Measurements from ENCODE around the gene NUPR1.
"Not testable (repeated sequence)": the region's sequence is repeated elsewhere in the genome, so short reads cannot be mapped to it uniquely, and the experiment has no call there.

The NUPR1 gene, protein sequence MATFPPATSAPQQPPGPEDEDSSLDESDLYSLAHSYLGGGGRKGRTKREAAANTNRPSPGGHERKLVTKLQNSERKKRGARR

DNA sequence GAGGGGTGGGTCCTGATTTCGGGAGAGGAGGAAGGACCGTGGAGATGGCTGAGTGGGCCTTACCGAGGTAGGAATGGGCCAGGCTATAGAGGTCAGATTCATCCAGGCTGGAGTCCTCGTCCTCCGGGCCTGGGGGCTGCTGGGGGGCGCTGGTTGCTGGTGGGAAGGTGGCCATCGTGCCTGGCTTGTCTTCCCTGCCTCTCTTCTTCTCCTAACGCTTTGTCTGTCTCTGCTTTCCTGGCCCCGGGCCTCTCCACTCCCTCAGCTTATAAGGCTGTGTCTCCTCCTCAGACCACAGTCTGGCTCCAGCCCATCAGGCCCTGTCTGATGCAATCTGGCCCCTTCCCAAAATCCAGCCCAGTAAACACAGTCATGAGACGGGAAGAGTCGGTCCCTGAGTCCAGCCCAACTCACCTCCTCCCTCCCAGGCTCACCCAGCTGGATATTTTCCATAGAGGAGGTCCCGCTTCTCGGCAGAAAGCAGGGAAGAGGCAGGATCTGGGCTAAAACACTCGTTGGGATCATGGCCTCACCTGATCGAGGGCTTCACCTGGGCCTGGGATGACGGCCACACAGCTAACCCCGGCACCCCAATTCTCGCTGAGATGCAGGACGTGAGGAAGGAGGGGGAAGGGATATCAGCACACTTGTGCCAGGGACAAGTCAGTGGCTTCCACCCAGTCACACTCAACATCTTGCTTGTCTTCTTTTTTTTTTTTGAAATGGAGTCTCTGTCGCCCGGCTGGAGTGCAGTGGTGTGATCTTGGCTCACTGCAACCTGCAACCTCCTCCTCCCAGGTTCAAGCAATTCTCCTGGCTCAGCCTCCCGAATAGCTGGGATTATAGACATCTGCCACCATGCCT, at the start of gene NUPR1:
NUPR1 (minus strand) TSS at position 242 of the 864 bp plus-strand sequence; CDS start at position 175, 67 bp downstream.
- DNase-seq, result no peak

DNA sequence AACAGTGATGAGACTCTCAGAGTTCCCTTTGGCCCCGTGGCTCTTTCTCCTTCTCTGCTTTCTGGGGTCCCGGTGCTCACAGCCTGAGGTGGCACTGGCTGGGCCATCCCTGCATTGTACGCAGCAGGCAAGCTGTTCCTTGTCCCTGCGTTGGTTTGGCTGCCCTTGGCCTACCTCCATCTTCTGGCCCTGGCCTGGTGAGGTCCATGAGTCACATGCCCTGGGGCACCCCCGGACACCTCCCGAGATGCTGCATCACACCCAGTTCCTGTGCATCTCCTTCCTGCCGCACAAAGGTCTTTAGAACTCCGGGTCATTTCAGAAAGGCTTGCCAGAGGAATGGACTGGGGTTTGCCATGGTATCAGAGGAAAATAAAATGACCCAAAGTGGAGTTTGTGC, 48.6 kb upstream of the NUPR1 start:
- no peak for DNase-seq

DNA sequence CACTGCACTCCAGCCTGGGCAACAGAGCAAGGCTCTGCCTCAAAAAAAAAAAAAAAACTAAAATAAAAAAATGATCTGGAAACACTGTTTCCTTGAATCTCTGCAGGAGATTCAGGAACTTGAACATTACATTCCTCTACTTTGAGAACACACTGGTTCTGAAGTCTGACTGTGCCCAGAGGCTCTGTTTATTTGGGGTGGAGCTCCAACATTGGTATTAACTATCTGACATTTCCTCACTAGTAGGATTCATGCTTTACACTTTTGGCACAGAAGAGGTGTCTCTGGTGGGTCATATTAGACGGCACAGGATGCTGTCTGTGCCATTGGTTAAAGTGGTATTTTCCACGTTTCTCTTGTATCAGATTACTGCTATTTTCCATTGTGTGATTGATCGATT, 47.7 kb upstream of the NUPR1 start:
- DNase-seq, result no peak

DNA sequence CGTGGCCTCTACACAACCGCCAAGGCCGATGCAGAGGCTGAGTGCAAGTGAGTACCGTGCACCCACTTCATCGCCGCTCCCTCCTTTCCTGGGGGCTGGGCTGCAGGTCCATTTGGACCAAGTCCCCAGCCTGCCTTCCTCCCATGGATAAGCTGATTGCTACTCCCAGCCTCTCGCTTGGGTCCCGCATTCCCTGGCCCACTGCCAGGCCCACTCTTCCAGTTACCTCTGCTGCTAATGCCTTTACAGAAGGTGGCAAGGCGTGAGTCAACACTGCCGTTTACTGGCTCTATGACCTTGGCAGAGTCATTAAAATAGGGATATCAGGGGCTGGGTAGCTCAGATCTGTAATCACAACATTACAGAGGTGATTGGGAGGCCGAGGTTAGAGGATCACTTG, 46.9 kb upstream of the NUPR1 start:
- DNase-seq, result no peak

DNA sequence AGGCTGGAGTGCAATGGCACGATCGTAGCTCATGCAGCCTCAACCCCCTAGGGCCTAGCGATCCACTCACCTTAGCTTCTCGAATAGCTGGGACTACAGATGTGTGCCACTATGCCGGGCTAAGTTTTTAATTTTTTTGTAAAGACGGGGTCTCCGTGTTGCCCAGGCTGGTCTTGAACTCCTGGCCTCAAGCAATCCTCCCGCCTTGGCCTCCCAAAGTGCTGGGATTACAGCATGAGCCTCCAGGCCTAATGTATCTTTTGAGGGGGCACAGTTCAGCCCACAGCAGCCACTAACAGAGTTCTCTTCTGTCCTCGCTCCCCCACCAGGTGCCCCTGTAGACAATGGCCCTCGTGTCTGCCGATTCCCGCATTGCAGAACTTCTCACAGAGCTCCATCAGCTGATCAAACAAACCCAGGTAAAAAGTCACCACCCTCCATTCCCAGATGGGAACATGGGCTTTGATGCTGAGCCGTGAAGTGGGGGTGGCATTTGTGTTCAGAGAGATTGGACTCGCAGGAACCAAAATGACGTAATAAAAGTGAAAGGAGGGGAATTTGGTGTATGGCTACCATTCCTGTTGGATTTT, 42.0 kb upstream of the NUPR1 start:
- DNase-seq, result no peak

DNA sequence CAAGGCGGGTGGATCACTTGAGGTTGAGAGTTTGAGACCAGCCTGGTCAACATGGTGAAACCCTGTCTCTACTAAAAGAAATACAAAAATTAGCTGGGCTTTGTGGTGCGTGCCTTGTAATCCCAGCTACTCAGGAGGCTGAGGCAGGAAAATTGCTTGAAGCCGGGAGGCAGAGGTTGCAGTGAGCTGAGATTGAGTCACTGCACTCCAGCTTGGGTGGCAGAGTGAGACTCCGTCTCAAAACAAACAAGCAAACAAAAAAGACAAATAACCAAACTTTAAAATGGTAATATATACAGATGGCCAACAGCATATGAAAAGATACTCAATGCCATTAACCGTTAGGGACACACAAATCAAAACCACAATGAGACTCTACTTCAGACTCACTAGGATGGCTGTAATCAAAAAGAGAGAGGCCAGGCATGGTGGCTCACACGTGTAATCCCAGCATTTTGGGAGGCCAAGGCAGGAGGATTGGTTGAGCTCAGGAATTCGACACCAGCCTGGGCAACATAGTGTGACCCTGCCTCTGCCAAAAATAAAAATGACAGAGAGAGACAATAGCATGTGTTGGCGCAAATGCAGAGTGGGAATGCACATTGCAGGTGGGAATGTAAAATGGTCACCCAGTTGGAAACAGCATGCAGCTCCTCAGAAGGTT, 36.8 kb upstream of the NUPR1 start:
- no peak for DNase-seq

DNA sequence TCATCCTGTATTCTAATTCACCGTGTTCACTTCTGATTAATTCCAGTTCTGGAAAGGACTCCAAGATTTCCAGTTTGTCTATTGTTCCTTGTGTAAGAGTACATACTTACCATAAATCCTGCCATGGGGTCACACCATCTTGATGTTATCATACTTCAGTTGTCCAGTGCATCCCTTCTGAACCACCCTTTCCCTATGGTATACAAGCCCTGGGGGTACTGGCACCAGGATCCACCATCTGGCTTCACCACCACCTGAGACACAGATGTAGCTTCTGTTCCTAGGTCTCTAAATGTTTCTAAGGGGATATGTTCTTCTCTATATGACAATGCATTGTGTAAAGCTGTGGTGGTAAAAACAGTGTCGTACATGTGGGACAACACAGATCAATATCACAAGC, 36.2 kb upstream of the NUPR1 start:
- no peak for DNase-seq

DNA sequence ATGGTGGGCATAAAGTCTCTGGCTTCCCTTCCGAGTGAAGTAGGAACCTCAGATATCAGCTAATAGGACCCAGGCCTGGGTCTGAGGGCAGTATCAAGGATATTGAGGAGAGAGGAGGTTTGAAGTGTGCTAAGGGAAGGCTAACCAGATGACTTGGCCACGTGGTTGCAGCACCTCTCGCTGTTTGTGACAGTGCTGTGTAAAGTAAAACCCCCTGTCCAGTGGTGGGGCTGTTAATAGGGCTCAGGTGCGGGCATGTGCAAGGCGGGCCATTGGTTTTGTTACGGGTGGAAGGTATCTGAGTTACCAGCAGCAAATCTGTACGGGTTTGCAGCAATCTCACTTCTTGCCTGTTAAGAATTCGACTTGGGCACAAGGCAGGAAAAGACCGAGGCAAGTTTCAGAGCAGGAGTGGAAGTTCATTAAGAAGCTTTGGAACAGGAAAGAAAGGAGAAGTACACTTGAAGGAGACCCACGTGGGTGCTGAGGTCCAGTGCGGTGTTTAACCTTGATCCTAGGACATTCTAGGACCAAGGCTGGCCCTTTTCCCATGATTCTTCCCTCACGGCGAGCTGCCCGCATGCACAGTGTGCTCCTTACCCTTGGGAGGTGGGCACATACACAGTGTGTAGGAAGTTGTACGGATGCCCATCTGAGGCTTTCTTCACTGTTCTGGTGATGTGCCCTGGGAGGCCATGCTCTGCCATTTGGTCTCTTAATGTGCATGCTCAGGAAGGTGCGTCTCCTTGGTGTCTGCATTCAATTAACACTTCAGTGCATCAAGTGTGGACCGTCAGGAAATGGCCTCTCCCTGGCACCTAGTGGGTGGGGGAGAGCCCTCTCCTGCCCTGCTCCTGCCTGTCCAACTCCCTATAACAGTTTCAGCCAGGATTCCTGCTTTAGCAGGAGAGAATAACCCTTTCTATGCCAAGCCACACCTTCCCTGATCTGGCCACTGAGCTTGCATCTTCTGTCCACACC, 35.3 kb upstream of the NUPR1 start:
- no peak for DNase-seq

DNA sequence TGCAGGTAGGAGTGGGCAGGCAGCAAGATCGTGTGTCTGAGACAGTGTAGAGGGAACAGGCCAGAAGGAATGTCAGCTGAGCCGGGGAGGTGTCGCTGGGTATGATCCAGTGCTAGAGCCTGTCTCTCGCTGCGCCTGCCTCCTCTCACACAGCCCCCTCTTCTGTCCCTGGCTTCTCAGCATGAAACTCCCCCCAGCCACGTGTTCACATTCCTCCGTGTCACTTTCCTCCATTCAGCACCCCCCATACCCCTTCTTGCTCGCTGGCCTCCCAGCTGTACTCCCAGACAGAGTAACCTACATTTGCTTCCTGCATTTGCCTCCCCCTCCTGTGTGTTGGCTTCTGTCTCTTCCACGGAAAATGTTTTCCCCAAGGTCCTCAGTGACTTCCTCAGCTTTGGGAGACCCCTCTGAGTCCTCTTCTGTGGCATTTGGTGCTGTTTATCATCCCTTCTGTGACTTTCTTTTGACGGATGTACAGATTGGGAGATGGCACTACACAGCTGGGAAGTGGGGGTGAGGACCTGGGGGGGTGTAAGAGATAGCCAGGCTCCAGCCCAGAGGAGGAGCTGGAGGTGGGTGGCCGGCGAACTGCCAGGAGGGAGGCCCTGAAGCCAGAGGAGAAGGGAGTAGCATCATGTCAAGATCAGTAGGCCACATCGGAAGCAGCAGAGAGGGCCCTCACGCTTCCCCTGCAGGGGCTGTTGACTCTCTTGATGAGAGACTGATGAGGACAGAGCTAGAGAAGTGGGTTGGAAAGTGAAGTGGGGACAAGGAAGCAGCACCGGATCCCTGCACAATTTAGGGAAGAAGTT, 34.1 kb upstream of the NUPR1 start:
- DNase-seq, result no peak

DNA sequence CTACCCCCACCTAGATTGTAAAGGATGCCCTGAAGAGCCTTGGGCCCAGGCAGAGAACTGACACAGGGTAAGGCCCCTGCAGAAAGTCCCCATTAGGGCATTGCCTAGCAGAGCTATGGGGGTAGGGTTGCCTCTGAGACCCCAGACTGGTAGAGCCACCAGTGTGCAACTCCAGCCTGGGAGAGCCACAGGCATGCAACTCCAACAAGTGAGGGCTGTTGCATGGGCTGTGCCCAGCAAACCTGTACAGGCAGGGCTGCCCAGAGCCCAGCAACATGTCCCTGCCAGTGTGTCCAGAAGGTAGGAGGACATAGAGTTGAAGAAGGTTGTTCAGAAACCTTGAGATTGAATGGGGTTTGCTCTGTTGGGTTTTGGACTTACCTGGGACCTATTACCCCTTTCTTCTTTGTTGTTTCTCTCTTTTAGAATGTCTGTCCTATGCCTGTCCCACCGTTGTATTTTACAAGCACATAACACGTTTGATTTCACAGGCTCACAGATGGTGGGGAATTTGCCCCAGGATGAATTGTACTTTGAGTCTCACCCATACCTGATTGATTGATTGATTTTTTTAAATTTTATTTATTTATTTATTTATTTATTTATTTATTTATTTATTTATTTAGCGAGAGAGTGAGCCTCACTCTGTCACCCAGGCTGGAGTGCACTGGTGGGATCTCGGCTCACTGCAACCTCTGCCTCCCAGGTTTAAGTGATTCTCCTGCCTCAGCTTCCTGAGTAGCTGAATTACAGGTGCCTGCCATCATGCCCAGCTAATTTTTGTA, 31.4 kb upstream of the NUPR1 start:
- DNase-seq, result no peak

DNA sequence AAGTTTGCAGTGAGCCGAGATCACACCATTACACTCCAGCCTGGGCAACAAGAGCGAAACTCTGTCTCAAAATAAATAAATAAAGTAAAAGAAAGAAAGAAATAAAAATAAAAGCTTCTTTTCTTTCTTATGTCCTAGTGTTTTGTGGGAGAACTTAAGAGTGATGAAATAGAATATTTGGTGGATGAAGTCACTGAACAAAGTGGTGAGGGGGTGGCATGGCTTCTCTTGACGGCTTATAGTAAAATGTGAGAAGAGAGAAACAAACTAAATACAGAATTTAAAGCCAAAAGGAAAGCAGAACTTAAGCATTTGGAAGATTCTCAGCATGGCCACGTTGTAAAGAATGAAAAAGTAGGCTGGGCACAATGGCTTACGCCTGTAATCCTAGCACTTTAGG, 30.2 kb upstream of the NUPR1 start:
- no peak for DNase-seq

DNA sequence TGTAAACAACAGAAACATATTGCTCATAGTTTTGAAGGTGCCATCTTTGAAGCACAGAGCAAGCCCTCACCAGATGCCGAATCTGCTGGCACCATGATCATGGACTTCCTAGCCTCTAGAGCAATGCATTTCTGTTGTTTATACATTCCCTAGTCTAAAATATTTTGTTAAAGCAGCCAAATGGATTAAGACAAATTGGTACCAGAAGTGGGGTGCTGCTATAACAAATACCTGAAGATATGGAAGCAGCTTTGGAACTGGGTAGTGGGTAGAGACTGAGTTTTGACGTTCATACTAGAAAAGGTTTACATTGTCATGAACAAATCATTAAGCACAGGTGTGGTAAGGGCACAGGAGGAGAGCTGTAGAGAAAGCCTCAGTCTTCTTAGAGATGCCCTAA, 28.5 kb upstream of the NUPR1 start:
- DNase-seq, result no peak

DNA sequence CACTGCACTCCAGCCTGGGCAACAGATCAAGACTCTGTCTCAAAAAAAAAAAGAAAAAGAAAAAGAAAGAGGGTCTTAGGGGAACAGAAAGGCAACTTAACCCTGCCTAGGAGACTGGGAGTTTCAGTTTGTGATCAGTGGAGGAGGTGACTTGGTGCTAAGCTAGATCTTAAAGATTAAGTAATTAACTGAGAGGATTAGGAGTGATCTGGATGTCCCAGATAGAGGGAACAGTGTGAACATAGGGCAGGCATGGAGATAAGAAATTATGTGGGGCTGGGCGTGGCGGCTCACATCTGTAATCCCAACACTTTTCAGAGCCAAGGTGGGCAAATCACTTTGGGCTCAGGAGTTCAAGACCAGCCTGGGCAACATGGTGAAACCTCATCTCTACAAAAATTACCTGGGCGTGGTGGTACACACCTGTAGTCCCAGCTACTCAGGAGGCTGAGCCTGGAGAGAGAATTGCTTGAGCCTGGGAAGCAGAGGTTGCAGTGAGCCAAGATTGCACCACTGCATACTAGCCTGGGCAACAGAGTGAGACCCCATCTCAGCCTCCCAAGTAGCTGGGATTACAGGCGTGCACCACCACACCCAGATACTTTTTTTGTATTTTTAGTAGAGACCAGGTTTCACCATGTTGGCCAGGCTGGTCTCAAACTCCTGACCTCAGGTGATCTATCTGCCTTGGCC, 27.6 kb upstream of the NUPR1 start:
- not testable (repeated sequence) for DNase-seq

DNA sequence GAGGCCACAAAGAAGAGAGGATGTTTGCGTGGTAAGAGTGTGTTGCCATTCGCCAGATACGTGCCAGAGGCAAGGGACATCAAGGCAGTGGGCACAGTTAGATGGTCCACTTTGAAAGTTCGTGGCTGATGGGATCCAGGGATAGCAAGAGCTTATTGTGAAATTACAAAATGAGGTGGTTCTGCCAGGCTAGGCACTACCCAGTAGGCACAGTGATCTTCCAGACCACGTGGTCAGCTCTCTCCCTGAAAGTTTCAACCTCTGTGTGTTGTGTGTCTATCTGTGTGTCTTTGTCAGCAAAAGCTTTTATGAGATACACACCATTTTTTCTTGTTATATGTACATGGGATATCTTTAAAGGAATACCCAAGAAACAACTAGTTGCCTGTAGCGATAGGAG, 24.4 kb upstream of the NUPR1 start:
- no peak for DNase-seq

DNA sequence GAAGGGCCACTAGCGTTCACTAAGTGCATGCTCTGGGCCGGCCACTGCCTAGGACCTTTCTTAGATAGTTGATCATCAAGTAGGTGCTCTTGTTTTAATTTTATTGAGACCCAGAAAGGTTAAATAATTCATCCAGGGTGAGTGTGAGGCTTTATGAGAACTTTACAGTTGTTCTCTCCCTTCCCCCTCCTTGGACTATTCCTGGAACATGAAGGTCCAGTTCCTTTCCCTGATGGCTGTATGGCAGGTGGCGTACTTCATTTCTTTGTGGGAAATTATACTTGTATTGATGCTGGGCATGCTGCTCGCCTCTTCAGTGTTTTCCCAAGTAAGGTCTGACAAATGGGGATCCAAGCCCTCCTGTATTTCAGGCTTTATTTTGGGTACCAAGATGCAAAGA, 23.4 kb upstream of the NUPR1 start:
- DNase-seq, result no peak

DNA sequence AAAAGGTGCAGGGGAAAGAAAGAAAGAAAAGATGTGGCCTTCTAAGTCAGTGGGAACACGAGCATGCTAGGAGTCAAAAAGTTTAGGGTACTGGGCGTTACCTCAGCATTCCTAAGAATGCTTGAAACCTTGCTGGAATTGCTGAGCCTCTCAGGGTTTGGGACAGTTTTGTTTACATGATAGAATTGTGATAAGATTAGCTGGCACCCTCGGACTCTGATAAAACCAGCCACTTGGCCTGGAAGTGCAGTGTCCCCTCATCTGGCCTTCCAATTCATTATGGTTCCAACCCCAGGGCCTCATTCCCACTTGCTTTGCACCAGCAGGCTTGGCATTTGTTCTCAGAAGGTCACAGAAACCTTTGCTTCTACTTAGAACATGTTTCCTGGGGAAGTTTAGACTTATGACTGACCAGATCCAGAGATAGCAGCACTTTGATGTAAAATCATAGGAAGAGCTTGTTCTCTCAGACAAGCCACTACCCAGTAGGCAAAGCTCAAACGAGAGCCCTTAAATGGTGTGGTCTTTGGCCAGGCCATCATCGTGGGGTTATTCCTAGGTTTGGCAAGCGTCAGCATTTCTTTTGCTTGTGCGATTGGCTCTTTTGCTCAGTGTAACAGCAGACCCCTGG, 22.9 kb upstream of the NUPR1 start:
- no peak for DNase-seq

DNA sequence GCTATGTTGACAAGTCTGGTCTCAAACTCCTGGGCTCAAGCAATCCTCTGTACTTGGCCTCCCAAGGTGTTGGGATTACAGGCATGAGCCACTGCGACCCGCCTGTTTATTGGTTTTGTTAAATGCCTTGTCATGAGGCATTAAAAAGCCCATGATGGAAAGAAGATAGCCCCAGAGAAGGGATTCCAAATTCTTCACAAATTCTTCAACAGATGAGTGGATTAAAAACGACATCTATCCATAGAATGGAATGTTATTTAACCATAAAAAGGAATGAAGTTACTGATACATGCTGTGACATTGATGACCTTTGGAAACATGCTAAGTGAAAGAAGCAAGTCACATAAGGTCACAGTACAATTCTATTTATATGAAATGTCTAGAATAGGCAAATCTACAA, 19.7 kb upstream of the NUPR1 start:
- no peak for DNase-seq

DNA sequence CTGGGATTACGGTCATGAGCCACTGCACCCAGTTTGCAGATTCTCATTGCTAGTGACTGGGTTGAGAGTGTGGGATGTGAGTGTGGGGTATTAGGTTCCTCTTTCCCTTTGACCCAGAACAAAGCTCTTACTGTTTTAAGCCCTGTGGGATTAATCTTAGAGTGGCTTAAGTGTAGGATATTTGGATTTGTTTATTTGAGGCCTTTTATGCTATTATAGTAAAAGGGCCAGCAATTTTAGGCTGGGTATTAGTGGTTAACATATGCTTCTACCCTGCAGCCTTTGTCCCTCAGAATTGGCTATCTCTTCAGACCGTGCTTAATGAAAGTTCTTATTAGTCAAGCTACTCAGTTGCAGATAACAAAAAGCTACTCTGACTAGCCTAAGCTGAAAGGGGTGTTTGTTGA, 18.1 kb upstream of the NUPR1 start:
- DNase-seq, result no peak

DNA sequence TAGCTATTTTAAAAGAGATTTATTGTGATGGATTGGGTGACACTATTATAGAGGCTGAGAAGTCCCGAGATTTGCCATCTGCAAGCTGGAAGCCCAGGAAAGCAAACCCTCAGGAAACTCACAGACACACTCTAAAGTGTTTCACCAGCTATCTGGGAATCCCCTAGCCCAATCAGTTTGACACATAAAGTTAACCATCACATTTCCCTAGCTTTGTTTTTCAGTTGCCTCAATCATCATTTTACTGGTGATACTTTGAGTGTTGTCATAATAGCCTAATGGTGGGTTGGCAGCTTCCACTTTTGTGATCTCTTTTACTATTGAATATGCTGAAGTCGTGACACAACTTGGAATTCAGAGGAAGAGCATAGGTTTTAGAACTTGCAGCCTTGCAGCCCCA, 16.8 kb upstream of the NUPR1 start:
- DNase-seq, result no peak
